Vagina (tissue), 2 donors: Measurements from ENCODE around the gene TPP2.
A peak's percentile ranks its signal among the peaks of the same experiment; 100 is the strongest.

Experiments
- POLR2AphosphoS5 ChIP-seq, 2 donors: sonication (generic); formaldehyde crosslinking; IDR thresholded peaks; one replicate each; pipeline ENCODE4 v1.9.0; 2017; ENCODE audit warnings: antibody characterized with exemption in 2 of 2, mild to moderate bottlenecking in 2 of 2, low read depth in 1 of 2; ENCODE audit not compliant: insufficient read depth in 1 of 2
- TF ChIP-seq, protein P1 (sequence below), 3 experiments: fragments of 450-650 bp in 2 of 3; fragments of 200-600 bp in 1 of 3; sonication (generic) in 1 of 3; IDR thresholded peaks; one replicate each; pipeline ENCODE4 v1.5.1; 2017 to 2019; ENCODE audit warnings: antibody characterized with exemption in 3 of 3, mild to moderate bottlenecking in 2 of 3, moderate library complexity in 2 of 3

DNA sequence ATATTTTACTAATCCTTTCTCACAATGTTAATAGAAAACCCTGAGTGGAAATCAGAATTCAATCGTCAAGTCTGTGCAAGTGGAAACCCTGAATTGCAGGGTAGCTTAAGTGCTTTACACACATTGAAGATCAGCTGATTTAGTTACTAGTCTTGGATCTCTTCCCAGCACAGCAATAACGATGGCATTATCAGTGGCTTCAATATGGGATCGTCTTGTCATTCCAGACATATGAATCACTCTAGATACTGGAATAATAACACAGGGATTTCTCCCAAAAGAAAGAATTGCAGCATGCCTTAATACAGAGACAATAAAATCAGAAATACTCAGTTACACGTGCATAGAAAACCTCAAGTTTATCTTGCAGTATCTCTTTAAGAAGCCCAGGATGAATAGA is 110.7 kb downstream of the TPP2 start:
- TF ChIP-seq, protein P1, sequence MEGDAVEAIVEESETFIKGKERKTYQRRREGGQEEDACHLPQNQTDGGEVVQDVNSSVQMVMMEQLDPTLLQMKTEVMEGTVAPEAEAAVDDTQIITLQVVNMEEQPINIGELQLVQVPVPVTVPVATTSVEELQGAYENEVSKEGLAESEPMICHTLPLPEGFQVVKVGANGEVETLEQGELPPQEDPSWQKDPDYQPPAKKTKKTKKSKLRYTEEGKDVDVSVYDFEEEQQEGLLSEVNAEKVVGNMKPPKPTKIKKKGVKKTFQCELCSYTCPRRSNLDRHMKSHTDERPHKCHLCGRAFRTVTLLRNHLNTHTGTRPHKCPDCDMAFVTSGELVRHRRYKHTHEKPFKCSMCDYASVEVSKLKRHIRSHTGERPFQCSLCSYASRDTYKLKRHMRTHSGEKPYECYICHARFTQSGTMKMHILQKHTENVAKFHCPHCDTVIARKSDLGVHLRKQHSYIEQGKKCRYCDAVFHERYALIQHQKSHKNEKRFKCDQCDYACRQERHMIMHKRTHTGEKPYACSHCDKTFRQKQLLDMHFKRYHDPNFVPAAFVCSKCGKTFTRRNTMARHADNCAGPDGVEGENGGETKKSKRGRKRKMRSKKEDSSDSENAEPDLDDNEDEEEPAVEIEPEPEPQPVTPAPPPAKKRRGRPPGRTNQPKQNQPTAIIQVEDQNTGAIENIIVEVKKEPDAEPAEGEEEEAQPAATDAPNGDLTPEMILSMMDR (IDR thresholded peaks at IDR 0.05): no peak
- peak in 1 of 2 donors; percentile 64 for TF ChIP-seq POLR2AphosphoS5 (IDR thresholded peaks at IDR 0.05; ENCODE audit: insufficient read depth in 1 of 2, low read depth in 1 of 2)
